ENCODE results near the gene CCSER1.
A peak's percentile ranks its signal among the peaks of the same experiment; 100 is the strongest.

Gene CCSER1

GRCh38 chr4:91114386-91114785 is 987.2 kb downstream of the CCSER1 start:
- Histone ChIP-seq H3K4me2 (ENCODE audit: insufficient read depth, low read length) (no peak overlapping the region), H3K9ac (ENCODE audit: low read depth, low read length) (no peak overlapping the region), H3K4me3 (ENCODE audit: low read depth in 1 of 2, low read length in 2 of 2) (no peak overlapping the region), H3K79me2 (ENCODE audit: insufficient read depth, low read length) (no peaks in the 10 kb centered on the region), H2AFZ (ENCODE audit: low read depth, low read length) (no peak overlapping the region), H3K4me1 (ENCODE audit: insufficient read depth, low read length) (no peaks in the 10 kb centered on the region), H3K36me3 (ENCODE audit: insufficient read depth, low read length) (no peaks in the 10 kb centered on the region), H3K27me3 (ENCODE audit: insufficient read depth, low read length, poor library complexity) (no peaks in the 10 kb centered on the region), H3K9me3 (ENCODE audit: insufficient read depth, low read length, severe bottlenecking) (no peaks in the 10 kb centered on the region), H3K27ac (ENCODE audit: low read length) (no peak overlapping the region), H4K20me1 (ENCODE audit: insufficient read depth, low read length) (no peaks in the 10 kb centered on the region)
- DNase-seq (no peak), ATAC-seq (ENCODE audit: insufficient read depth, low read depth) (no peak)
- TF ChIP-seq CTCF (IDR thresholded peaks at IDR 0.05; ENCODE audit: borderline replicate concordance, extremely low read depth, low read length, poor library complexity, severe bottlenecking): no peak
- TF ChIP-seq EZH2 (IDR thresholded peaks at IDR 0.05; ENCODE audit: borderline replicate concordance, low read depth, low read length, severe bottlenecking): no peak

- H3K36me3 ChIP-seq (ENCODE audit: insufficient read depth, low read length): no peaks in the 10 kb centered on the region
- no peak overlapping the region for H3K4me3 ChIP-seq (ENCODE audit: low read depth in 1 of 2, low read length in 2 of 2)
- no peak overlapping the region for H3K27ac ChIP-seq (ENCODE audit: low read length)
- no peak overlapping the region for H2AFZ ChIP-seq (ENCODE audit: low read depth, low read length)
- H3K4me2 ChIP-seq (ENCODE audit: insufficient read depth, low read length): no peak overlapping the region
- no peak overlapping the region for H3K9ac ChIP-seq (ENCODE audit: low read depth, low read length)
- no peaks in the 10 kb centered on the region for H3K27me3 ChIP-seq (ENCODE audit: insufficient read depth, low read length, poor library complexity)
- DNase-seq (no peak), ATAC-seq (ENCODE audit: insufficient read depth, low read depth) (no peak)
- no peaks in the 10 kb centered on the region for H3K4me1 ChIP-seq (ENCODE audit: insufficient read depth, low read length)
- TF ChIP-seq EZH2 (IDR thresholded peaks at IDR 0.05; ENCODE audit: borderline replicate concordance, low read depth, low read length, severe bottlenecking): no peak
- TF ChIP-seq CTCF (IDR thresholded peaks at IDR 0.05; ENCODE audit: borderline replicate concordance, extremely low read depth, low read length, poor library complexity, severe bottlenecking): peak; percentile 21
- no peaks in the 10 kb centered on the region for H4K20me1 ChIP-seq (ENCODE audit: insufficient read depth, low read length)
- no peaks in the 10 kb centered on the region for H3K9me3 ChIP-seq (ENCODE audit: insufficient read depth, low read length, severe bottlenecking)
- no peaks in the 10 kb centered on the region for H3K79me2 ChIP-seq (ENCODE audit: insufficient read depth, low read length)
Measured at GRCh38 chr4:91116861-91117260, 989.7 kb downstream of the CCSER1 start.

- no peak overlapping the region for H3K27ac ChIP-seq (ENCODE audit: low read length)
- no peak overlapping the region for H3K9ac ChIP-seq (ENCODE audit: low read depth, low read length)
- ATAC-seq (ENCODE audit: insufficient read depth, low read depth) (no peak), DNase-seq (no peak)
- H4K20me1 ChIP-seq (ENCODE audit: insufficient read depth, low read length): no peaks in the 10 kb centered on the region
- H3K4me1 ChIP-seq (ENCODE audit: insufficient read depth, low read length): no peaks in the 10 kb centered on the region
- H3K27me3 ChIP-seq (ENCODE audit: insufficient read depth, low read length, poor library complexity): no peaks in the 10 kb centered on the region
- TF ChIP-seq CTCF (IDR thresholded peaks at IDR 0.05; ENCODE audit: borderline replicate concordance, extremely low read depth, low read length, poor library complexity, severe bottlenecking) (no peak), EZH2 (IDR thresholded peaks at IDR 0.05; ENCODE audit: borderline replicate concordance, low read depth, low read length, severe bottlenecking) (no peak)
- H3K4me2 ChIP-seq (ENCODE audit: insufficient read depth, low read length): no peak overlapping the region
- no peak overlapping the region for H2AFZ ChIP-seq (ENCODE audit: low read depth, low read length)
- H3K36me3 ChIP-seq (ENCODE audit: insufficient read depth, low read length): no peaks in the 10 kb centered on the region
- no peaks in the 10 kb centered on the region for H3K79me2 ChIP-seq (ENCODE audit: insufficient read depth, low read length)
- H3K4me3 ChIP-seq (ENCODE audit: low read depth in 1 of 2, low read length in 2 of 2): no peak overlapping the region
- H3K9me3 ChIP-seq (ENCODE audit: insufficient read depth, low read length, severe bottlenecking): no peaks in the 10 kb centered on the region
Measured at GRCh38 chr4:91118597-91118996, 991.4 kb downstream of the CCSER1 start.

- H3K9me3 ChIP-seq (ENCODE audit: insufficient read depth, low read length, severe bottlenecking): no peaks in the 10 kb centered on the region
- no peaks in the 10 kb centered on the region for H4K20me1 ChIP-seq (ENCODE audit: insufficient read depth, low read length)
- H3K4me3 ChIP-seq (ENCODE audit: low read depth in 1 of 2, low read length in 2 of 2): no peak overlapping the region
- no peak for DNase-seq
- H3K27ac ChIP-seq (ENCODE audit: low read length): no peak overlapping the region
- no peaks in the 10 kb centered on the region for H3K36me3 ChIP-seq (ENCODE audit: insufficient read depth, low read length)
- TF ChIP-seq CTCF (IDR thresholded peaks at IDR 0.05; ENCODE audit: borderline replicate concordance, extremely low read depth, low read length, poor library complexity, severe bottlenecking) (no peak), EZH2 (IDR thresholded peaks at IDR 0.05; ENCODE audit: borderline replicate concordance, low read depth, low read length, severe bottlenecking) (no peak)
- H3K4me1 ChIP-seq (ENCODE audit: insufficient read depth, low read length): no peaks in the 10 kb centered on the region
- ATAC-seq (ENCODE audit: insufficient read depth, low read depth): no peak
- no peak overlapping the region for H3K4me2 ChIP-seq (ENCODE audit: insufficient read depth, low read length)
- no peaks in the 10 kb centered on the region for H3K27me3 ChIP-seq (ENCODE audit: insufficient read depth, low read length, poor library complexity)
- H2AFZ ChIP-seq (ENCODE audit: low read depth, low read length): no peak overlapping the region
- no peak overlapping the region for H3K9ac ChIP-seq (ENCODE audit: low read depth, low read length)
- H3K79me2 ChIP-seq (ENCODE audit: insufficient read depth, low read length): no peaks in the 10 kb centered on the region
Measured at GRCh38 chr4:91123742-91124141, 996.5 kb downstream of the CCSER1 start.
